HFF-Myc (cell line): ENCODE results near the gene MAMSTR.
A peak's percentile ranks its signal among the peaks of the same experiment; 100 is the strongest.

Source experiments
- DNase-seq: peaks from one replicate; pipeline ENCODE4 v3.0.0-alpha.2; 2011; ENCODE audit warnings: low read depth; ENCODE audit errors: extremely low read depth
- H3K4me3 ChIP-seq: replicated peaks from 2 replicates; pipeline ENCODE4 v1.5.1; 2011; ENCODE audit warnings: low read depth, mild to moderate bottlenecking, control low read depth, low read length
- CTCF ChIP-seq: IDR thresholded peaks from 2 replicates; pipeline ENCODE4 v1.5.1; 2012; ENCODE audit warnings: mild to moderate bottlenecking, low read depth, low read length, control low read depth; ENCODE audit errors: missing control alignments

MAMSTR gene

GRCh38 chr19:48737360-48737998, 18.0 kb upstream of the MAMSTR start:
- TF ChIP-seq CTCF, result no peak
- DNase-seq, result no peak
- no peak overlapping the region for H3K4me3 ChIP-seq

- TF ChIP-seq CTCF, result no peak
- H3K4me3 ChIP-seq, result peak overlapping the region; percentile 30
- DNase-seq, result no peak
Measured at GRCh38 chr19:48735031-48735615, 15.6 kb upstream of the MAMSTR start.

- no peak for DNase-seq
- no peak for TF ChIP-seq CTCF
- no peak overlapping the region; the same call in 1 of the 2 replicates for H3K4me3 ChIP-seq
Measured at GRCh38 chr19:48734625-48735024, 15.1 kb upstream of the MAMSTR start.

GRCh38 chr19:48731452-48731851, 11.9 kb upstream of the MAMSTR start:
- DNase-seq, result no peak
- no peak for TF ChIP-seq CTCF
- H3K4me3 ChIP-seq, result no peak overlapping the region

GRCh38 chr19:48728911-48729664, 9.6 kb upstream of the MAMSTR start:
- no peak for TF ChIP-seq CTCF
- no peak for DNase-seq
- H3K4me3 ChIP-seq, result no peak overlapping the region

GRCh38 chr19:48726556-48726955, 7.0 kb upstream of the MAMSTR start:
- DNase-seq, result no peak
- TF ChIP-seq CTCF, result no peak

More at GRCh38 chr19:48726556-48726955, 7.0 kb upstream of the MAMSTR start:
- H3K4me3 ChIP-seq, result no peak overlapping the region
